GM18870 (cell line): ENCODE data around the gene DCLK1.

Source experiments
- ATAC-seq: cut with Tn5 transposase; IDR thresholded peaks from one replicate; pipeline ENCODE4 v1.9.1; 2021; ENCODE audit warnings: moderate library complexity; ENCODE audit not compliant: unreplicated experiment

DCLK1 gene

GRCh38 chr13:35794734-35795389, 336.3 kb downstream of the DCLK1 start:
- ATAC-seq: no peak

GRCh38 chr13:35793823-35794222, 337.4 kb downstream of the DCLK1 start:
- no peak for ATAC-seq

GRCh38 chr13:35792911-35793310, 338.3 kb downstream of the DCLK1 start:
- ATAC-seq: no peak

GRCh38 chr13:35792021-35792420, 339.2 kb downstream of the DCLK1 start:
- ATAC-seq: no peak

GRCh38 chr13:35791184-35791851, 339.9 kb downstream of the DCLK1 start:
- no peak for ATAC-seq

GRCh38 chr13:35789335-35790165, 341.6 kb downstream of the DCLK1 start:
- ATAC-seq: peak; percentile 77

GRCh38 chr13:35787937-35788336, 343.2 kb downstream of the DCLK1 start:
- ATAC-seq: no peak

GRCh38 chr13:35785576-35786303, 345.4 kb downstream of the DCLK1 start:
- ATAC-seq: no peak

- ATAC-seq: no peak
These were observed 346.8 kb downstream of the DCLK1 start for GRCh38 chr13:35784286-35784951.

- ATAC-seq: no peak
These were observed 348.4 kb downstream of the DCLK1 start for GRCh38 chr13:35782793-35783192.

GRCh38 chr13:35781036-35782000, 349.9 kb downstream of the DCLK1 start:
- ATAC-seq: no peak

GRCh38 chr13:35780613-35781012, 350.6 kb downstream of the DCLK1 start:
- ATAC-seq: no peak

- no peak for ATAC-seq
These were observed 359.3 kb downstream of the DCLK1 start for GRCh38 chr13:35771898-35772297.

- ATAC-seq: no peak
These were observed 360.4 kb downstream of the DCLK1 start for GRCh38 chr13:35770756-35771297.

GRCh38 chr13:35769812-35770211, 361.4 kb downstream of the DCLK1 start:
- no peak for ATAC-seq

- ATAC-seq: no peak
These were observed 362.6 kb downstream of the DCLK1 start for GRCh38 chr13:35768551-35768950.

- ATAC-seq: no peak
These were observed 363.1 kb downstream of the DCLK1 start for GRCh38 chr13:35768073-35768472.

- no peak for ATAC-seq
These were observed 363.8 kb downstream of the DCLK1 start for GRCh38 chr13:35767256-35767976.

GRCh38 chr13:35766663-35767062, 364.5 kb downstream of the DCLK1 start:
- no peak for ATAC-seq
